ENCODE measurements around the gene LPP.

DNA sequence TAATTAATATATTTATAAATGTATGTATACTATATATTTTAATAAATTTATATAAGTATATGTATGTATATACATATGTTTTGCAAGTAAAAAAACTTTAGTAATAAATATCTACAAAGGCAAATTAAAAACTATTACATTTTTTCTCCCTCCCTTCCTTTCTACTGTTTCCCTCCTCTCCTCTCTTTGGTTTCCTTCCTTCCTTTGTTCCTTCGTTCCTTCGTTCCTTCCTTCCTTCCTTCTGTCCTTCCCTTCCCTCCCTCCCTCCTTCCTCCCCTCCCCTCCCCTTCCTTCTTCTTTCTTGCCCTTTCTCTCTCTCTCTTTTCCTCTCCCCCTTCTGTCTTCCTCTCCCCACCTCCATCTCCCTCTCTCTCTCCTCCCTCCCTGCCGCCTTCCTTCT lies 423.6 kb downstream of the LPP start:
- TF ChIP-seq POLR2AphosphoS5 (IDR thresholded peaks at IDR 0.05; ENCODE audit: low read depth, low read length) (no peak), SIN3A (IDR thresholded peaks at IDR 0.05; ENCODE audit: borderline replicate concordance, insufficient read depth, low read length) (no peak), TAF1 (IDR thresholded peaks at IDR 0.05; ENCODE audit: borderline replicate concordance, insufficient read depth, low read length) (no peak), FOXP2 (optimal IDR thresholded peaks at IDR 0.05; ENCODE audit: borderline replicate concordance, extremely low read depth, extremely low read length, insufficient read depth) (no peak)
- TF ChIP-seq, protein P1, sequence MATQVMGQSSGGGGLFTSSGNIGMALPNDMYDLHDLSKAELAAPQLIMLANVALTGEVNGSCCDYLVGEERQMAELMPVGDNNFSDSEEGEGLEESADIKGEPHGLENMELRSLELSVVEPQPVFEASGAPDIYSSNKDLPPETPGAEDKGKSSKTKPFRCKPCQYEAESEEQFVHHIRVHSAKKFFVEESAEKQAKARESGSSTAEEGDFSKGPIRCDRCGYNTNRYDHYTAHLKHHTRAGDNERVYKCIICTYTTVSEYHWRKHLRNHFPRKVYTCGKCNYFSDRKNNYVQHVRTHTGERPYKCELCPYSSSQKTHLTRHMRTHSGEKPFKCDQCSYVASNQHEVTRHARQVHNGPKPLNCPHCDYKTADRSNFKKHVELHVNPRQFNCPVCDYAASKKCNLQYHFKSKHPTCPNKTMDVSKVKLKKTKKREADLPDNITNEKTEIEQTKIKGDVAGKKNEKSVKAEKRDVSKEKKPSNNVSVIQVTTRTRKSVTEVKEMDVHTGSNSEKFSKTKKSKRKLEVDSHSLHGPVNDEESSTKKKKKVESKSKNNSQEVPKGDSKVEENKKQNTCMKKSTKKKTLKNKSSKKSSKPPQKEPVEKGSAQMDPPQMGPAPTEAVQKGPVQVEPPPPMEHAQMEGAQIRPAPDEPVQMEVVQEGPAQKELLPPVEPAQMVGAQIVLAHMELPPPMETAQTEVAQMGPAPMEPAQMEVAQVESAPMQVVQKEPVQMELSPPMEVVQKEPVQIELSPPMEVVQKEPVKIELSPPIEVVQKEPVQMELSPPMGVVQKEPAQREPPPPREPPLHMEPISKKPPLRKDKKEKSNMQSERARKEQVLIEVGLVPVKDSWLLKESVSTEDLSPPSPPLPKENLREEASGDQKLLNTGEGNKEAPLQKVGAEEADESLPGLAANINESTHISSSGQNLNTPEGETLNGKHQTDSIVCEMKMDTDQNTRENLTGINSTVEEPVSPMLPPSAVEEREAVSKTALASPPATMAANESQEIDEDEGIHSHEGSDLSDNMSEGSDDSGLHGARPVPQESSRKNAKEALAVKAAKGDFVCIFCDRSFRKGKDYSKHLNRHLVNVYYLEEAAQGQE (IDR thresholded peaks at IDR 0.05; ENCODE audit: insufficient read depth in 1 of 2, low read depth in 2 of 2, low read length in 2 of 2): no peak
